Renal cortex interstitium (tissue), 11 donors: ENCODE data around the gene ASH1L. TPM values are rescaled to one million over a fixed set of nuclear protein-coding genes. Genes with fewer than 3 reads are reported as not detected.
"Not testable (repeated sequence)": the region's sequence is repeated elsewhere in the genome, so short reads cannot be mapped to it uniquely, and the experiment has no call there.

Experiments used
- DNase-seq, 11 donors: peaks; one replicate each; pipeline ENCODE4 v3.0.0-alpha.2; 2013; ENCODE audit warnings: low read depth in 9 of 11, low spot score in 4 of 11; ENCODE audit errors: extremely low read depth in 1 of 11
- polyA plus RNA-seq, 3 donors: library from polyadenylated mRNA; unstranded; fragments of 120-200 nt; gene quantifications; one replicate each; pipeline ENCODE4 v1.2.1, GENCODE V29; 2013; ENCODE audit not compliant: insufficient read length in 3 of 3

The ASH1L gene
- polyA plus RNA-seq, 3 donors: 40.4 to 46.4 (median 41.0) TPM

GRCh38 chr1:155392898-155393411, 169.6 kb downstream of the ASH1L start:
- no peak for DNase-seq

- DNase-seq: no peak
These were observed 172.8 kb downstream of the ASH1L start for GRCh38 chr1:155389826-155390225.

- not testable (repeated sequence) for DNase-seq
These were observed 176.8 kb downstream of the ASH1L start for GRCh38 chr1:155385836-155386235.

- DNase-seq: no peak
These were observed 179.2 kb downstream of the ASH1L start for GRCh38 chr1:155383406-155383805.

GRCh38 chr1:155379631-155380090, 182.9 kb downstream of the ASH1L start:
- DNase-seq: peak; percentile 33 to 70 (median 50)

- no peak for DNase-seq
These were observed 183.4 kb downstream of the ASH1L start for GRCh38 chr1:155379180-155379579.

- no peak for DNase-seq
These were observed 202.6 kb downstream of the ASH1L start for GRCh38 chr1:155360051-155360450.

GRCh38 chr1:155352631-155353030, 210.0 kb downstream of the ASH1L start:
- DNase-seq: no peak

- no peak for DNase-seq
These were observed 219.8 kb downstream of the ASH1L start for GRCh38 chr1:155342842-155343241.

- no peak for DNase-seq
These were observed 223.0 kb downstream of the ASH1L start for GRCh38 chr1:155339515-155340097.

GRCh38 chr1:155334962-155335361, 227.6 kb downstream of the ASH1L start:
- peak in 2 of 11 donors; percentile 19 to 29 for DNase-seq

GRCh38 chr1:155329980-155330598, 232.5 kb downstream of the ASH1L start:
- DNase-seq: no peak

- DNase-seq: not testable (repeated sequence)
These were observed 233.7 kb downstream of the ASH1L start for GRCh38 chr1:155328856-155329255.

GRCh38 chr1:155327981-155328380, 234.6 kb downstream of the ASH1L start:
- DNase-seq: no peak

GRCh38 chr1:155326631-155327037, 236.0 kb downstream of the ASH1L start:
- no peak for DNase-seq

GRCh38 chr1:155326020-155326526, 236.5 kb downstream of the ASH1L start:
- DNase-seq: no peak

- DNase-seq: no peak
These were observed 237.1 kb downstream of the ASH1L start for GRCh38 chr1:155325603-155325893.

GRCh38 chr1:155324717-155325602, 237.6 kb downstream of the ASH1L start:
- DNase-seq: peak in 1 of 11 donors; percentile 27

- peak in 9 of 11 donors; percentile 78 to 93 (median 89) for DNase-seq
These were observed 238.4 kb downstream of the ASH1L start for GRCh38 chr1:155324037-155324716.
